Esophagus mucosa (tissue), 1 donor: ENCODE measurements around the gene WDR26. TPM values are rescaled to one million over a fixed set of nuclear protein-coding genes. Genes with fewer than 3 reads are reported as not detected.
"Not testable (repeated sequence)": the region's sequence is repeated elsewhere in the genome, so short reads cannot be mapped to it uniquely, and the experiment has no call there.

Experiments
- ATAC-seq: fragments of 200-7000 bp; cut with Tn5 transposase; one replicate; pipeline ENCODE4 v1.9.1; 2020
- total RNA-seq: library from RNA; stranded (reverse); gene quantifications from one replicate; pipeline ENCODE4 v1.2.4, GENCODE V29; 2023
- donor health status: DM: yes; HTN: yes; CAD: no.

Gene WDR26
- total RNA-seq, 1 donor from 2014 or later, result 52.9 TPM

DNA sequence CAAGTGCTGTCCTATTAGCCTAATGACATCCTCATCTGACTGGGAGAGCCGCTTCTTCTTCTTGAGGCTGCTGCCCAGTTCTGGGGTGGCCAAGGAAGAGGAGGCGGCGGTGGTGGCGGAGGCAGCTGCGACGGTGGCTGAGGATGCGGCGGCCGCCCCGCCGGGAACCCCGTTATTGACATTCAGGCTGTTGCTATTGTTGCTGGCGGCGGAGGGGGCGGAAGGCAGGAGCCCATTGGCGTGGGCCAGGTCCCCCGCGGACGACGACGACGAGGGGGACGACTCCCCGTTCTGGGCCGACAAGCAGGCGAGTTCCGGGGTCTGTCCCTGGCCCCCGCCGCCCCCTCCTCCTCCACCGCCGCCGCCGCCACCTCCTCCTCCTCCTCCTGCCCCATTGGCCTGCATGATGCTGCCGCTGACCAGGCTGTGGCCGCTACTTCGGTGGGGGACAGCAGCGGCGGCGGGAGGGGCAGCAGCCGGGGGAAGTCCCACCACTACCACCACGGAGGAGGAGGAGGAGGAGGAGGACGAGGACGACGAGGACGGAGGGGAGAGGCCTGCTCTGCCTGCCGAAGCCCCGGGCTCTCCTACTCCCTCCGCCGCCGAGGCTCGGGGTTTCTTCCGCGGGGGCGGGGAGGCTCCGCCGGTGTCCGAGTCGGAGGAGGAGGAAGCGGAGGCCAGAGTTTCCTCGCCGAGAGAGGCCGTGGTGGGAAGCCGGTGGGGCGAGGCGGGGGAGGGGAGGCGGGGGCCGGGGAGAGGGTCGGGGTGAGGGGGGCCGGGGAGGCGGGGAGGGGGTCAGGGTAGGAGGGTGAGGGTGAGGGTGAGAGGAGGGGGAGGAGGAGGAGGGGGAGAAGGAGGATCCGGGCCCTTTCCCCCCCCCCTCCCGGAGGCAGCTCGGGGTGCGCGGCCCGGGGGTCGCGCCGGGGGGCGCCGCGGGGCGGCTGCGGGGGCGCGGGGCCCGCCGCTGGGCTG, 610 bp downstream of the WDR26 start:
- peak; percentile 14 for ATAC-seq

DNA sequence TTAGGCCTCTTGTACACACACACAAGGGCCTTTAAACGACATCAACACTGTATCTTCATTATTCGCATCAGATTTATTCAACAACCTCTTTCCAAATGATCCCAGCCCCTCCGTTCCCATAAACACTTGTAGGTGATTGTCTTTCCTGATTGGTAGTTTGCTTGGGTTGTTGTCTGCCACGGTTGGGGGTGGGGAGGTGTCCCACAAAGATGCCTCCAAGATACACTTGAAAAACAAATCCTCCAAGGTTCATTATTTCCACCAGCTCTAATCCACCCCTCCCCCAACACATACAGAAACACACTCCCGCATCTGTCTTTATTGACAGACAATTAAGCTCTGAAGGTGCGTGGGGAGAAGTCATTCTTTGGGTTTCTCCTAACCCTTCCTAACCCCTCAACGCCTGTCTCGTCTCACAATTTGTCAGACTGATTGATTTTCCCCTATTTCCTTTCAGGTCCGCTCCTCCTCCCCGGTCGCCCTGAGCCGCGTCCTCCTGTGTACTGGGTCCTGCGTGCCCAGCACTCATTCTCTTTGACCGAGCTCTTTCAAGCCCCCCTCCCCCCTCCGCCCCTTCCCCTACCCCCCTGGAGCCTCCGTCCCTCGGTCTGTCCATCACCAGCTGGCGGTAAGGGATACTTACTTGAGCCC, 1.4 kb downstream of the WDR26 start:
- ATAC-seq, result no peak

DNA sequence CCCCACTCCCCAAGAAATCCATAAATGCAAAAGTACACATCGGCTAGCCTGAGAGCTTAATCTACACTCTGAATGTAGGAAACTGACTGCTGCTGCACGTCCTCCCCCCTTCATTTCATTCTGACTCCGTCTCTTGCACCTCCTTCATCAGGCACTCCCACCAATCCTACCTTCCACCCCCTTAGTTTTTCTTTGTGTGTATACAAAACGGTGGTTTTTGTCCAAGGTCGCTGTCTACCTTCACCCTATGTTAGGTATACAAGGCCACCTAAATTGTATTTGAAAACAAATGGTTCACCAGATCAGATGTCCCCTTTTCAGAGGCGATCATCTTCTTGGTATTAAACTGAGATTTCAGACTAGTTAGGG, 1.9 kb downstream of the WDR26 start:
- ATAC-seq, result no peak

DNA sequence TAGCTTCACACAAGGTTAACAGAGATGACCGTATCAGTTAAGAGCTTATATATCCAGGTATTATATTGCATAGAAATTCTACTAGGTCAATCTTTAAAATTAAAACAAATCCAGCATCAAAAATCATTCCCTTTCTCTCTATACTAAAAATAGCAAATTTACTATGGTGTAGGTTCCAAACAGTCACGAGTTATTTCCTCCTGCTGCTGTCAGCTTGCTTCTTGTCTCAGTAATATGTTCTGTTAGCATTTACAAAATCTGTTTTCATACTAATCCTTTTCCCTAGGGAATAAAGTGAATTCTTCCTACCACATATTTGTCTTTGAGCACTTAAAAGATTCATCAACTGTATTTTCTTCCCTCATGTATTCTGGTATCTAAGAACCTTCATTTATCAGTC, 2.5 kb downstream of the WDR26 start:
- ATAC-seq, result no peak

DNA sequence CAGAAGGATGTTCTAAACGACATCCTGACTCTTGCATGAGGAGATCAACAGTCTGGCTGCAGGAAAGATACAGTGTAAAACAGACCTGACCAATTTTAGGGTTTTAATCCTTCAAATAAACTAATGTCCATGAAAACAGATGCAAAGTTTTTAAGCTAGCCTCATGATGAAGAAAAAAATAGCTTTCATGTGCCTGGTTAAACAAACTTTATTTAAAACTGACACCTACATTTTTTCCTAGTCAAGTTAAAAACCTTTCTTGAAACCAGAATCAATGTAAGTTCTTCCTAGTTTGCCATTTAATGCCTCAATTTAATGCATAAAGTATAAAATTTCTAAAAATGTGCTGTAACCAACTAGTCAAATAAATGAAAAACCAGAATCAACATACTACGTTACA, 2.9 kb downstream of the WDR26 start:
- no peak for ATAC-seq

DNA sequence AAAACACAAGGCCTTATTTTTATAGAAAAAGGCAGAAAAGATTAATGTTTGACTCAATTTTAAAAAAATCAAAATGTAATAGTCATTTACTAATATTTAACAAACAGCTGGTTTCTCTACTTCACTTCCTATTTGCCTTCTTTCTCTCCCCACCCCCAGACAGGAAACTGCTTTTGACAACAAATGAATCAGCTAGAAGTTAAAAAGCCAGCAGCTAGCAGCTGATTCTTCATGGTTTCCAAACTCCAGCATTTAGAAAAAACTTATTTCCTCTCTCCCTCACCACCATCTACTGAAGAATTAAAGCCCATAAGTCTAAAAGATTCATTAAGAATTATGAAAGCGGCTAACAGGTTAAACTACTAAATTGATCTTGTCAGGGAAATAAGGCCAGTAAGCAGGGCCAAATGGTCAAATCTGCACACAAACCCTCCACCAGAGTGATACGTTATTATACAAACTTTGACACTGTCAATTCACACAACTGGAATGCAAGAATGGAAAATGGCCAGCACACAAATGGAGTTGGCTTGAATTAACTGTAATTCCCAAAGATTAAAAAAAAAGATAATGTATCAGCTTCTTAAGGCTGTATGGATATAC, 4.0 kb downstream of the WDR26 start:
- no peak for ATAC-seq

DNA sequence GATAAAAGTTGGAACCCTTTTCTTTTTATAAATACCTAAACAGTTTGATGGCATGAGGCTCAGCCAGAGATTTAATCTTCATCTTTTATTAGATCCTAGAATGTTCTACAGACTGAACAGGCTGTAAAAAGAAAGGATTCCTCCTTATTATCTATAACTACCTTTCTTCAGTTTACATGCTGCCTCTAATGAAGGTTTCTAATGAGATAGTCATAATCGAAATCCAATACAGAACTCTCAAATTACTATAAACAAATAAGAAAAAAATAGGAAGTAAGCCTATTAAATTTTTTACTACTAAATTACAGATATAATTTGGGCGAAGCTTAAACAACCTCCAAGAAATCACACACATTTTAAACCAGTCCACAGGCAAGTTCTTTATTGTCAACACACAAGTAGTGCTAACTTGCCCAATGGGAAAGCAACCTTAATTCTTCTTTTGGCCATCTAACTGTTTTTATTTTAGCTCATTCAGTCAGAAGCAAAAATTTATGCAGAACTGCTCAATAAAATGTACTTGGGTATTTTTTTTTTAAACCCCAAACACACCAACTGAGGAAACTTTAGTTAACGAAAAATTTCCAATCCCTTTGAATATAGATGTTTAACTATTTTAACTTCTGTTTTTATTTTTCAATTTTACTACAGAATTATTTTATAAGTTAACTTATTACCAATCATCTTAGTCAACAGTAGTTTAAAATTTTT, 4.8 kb downstream of the WDR26 start:
- no peak for ATAC-seq

DNA sequence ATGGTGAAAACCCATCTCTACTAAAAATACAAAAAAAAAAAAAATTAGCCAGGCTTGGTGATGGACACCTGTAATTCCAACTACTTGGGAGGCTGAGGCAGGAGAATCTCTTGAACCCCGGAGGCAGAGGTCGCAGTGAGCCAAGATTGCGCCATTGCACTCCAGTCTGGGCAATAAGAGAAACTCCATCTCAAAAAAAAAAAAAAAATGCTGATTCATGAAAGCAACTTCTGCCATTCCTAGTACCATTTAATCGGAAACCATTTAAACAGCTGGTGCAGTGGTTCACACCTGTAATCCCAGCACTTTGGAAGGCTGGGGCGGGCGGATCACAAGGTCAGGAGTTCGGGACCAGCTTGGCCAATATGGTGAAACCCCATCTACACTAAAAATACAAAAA, 5.9 kb downstream of the WDR26 start:
- ATAC-seq, result not testable (repeated sequence)

DNA sequence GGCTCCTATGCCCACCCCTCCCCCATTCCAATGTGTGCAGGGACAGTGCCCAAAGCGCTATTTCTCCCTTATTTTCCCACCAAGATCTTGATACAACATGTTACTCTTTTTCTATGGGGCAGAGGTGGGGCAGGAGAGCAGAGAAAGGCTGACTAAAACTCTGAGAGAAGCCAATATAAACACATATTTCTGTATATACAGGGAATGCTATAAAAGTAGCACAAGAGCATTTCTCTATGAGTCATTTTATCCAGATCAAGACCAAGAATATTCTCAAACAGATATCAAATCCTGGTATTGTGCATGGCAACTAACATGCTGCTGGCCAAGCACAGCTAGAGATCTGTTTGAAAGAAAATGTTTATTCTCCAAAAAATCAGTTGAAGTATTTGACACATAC, 7.3 kb downstream of the WDR26 start:
- ATAC-seq, result no peak

DNA sequence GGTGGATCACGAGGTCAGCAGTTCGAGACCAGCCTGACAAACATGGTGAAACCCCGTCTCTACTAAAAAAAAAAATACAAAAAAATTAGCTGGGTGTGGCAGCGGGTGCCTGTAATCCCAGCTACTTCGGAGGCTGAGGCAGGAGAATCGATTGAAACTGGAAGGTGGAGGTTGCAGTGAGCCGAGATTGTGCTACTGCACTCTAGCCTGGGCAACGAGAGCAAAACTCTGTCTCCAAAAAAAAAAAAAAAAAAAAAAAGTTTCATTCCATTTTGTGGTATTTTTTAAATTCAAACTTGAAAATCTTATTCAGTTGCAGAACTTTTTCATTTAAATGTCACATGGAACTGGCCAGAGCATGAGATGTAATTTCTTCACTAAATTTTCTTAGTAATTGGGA, 7.7 kb downstream of the WDR26 start:
- not testable (repeated sequence) for ATAC-seq

DNA sequence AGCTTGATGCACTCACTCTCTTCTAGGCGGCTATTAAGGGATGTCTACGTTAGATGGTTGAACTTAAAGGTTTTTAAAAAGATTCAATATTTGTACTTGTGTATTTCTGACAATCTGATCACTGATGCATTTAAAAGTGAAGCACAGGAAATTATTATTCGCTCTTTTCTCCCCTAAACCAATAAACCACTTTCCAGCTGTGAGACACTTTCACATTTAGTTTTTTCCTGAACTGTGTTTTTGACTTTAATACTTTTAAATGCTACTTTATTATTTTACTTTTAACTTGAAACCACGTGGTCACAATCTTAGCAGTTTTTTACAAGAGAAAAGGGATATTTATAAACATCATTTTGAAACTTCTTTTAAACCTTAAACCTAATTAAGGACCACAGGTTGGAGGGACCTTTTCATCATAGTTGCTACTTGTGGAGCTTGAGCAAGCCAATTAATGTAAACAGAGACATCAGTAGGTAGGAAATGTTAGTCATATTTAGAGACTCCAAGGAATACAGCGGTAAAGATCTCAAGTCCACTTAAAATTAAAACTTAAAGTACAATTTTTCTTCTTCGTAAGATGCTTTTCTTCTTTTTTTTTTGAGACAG, 9.2 kb downstream of the WDR26 start:
- no peak for ATAC-seq

DNA sequence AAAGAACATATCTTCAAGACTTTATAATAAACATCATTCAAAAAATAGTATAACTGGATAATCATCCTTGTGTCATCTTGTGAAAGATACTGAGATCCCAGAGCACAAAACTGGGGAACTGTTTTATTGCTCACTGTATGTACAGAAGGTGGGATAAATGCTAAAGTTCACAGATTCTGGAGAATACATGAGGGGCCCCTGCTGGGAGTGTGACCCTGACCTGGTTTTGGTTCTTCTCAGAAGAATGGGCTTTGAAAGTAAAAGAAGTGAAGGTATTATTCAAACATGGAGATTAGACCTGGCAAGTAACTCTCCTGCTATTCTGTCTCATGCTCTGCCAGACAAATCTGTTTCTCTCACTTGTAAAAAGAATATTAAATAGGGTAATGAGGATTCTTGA, 14.5 kb downstream of the WDR26 start:
- no peak for ATAC-seq

DNA sequence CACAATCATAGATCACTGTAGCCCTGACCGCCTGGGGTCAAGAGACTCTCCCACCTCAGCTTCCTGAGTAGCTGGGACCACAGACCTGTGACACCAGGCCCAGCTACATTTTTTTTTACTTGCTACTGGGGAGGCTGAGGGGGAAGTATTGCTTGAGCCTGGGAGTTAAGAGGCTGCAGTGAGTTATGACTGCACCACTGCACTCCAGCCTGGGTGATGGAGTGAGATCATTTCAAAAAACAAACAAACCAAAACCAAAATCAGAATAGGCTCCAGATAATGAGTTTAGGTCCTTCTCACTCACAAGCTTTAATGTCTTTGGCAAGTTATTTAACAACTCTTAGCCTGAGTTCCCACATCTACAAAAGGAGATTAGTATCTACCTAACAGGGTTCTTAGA, 22.8 kb downstream of the WDR26 start:
- no peak for ATAC-seq

DNA sequence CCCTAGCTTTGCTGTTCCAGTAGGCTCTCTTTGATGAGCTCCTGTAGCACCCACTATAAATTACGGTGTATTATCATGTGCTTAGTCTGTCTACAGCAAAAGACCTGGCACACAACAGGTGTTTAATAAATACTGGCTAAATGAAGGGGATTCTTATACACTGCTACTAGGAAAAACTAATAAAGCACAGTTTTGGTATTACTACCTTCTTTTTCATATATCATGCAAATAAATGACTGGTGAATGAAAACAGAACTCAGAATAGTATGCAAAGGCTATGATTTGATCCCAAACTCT, 26.4 kb downstream of the WDR26 start:
- no peak for ATAC-seq

DNA sequence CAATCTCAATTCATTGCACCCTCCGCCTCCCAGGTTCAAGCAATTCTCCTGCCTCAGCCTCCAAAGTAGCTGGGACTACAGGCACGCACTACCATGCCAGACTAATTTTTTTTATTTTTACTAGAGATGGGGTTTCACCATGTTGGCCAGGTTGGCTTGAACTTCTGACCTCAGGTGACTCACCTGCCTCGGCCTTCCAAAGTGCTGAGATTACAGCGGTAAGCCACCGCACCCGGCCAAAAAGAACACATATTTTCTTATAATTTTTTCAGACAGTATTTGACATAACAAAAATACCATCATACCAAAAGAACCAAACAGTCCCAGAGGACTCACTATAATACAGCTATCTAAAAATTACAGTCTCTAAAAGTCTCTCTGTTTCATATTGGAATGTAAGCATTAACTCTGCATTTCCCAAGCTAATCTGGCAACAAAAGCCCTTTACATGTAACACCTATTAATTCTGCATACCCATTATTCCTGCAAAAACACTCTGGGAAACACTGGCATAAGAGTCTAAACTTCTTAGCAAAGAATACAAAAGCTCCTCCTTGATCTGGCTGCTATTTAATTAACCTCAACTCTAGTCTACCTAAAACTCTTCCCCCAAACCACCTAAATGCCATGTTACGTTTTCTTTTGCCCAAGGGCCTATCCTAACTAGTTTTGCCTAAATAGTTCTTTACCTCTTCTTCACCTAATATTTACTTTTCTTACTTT, 26.9 kb downstream of the WDR26 start:
- ATAC-seq, result peak; percentile 32

DNA sequence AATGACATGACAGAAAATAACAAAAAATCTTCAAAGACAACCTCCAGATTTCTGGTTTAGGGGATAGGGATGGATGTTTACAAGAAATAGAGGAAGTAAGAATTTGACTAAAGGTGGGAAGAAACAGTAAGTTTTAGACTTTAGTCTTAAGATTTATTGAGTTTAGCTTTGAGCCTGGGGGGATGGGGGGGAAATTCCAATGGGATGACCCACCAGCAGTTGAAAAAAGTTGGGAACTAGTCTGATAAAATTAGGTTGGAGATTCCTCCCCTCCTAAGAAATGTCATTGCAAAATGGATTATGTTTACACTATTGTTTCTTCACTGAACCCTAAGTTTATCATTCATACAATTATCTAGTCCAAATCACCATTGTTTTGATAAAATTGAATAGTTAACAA, 28.4 kb downstream of the WDR26 start:
- ATAC-seq, result no peak

DNA sequence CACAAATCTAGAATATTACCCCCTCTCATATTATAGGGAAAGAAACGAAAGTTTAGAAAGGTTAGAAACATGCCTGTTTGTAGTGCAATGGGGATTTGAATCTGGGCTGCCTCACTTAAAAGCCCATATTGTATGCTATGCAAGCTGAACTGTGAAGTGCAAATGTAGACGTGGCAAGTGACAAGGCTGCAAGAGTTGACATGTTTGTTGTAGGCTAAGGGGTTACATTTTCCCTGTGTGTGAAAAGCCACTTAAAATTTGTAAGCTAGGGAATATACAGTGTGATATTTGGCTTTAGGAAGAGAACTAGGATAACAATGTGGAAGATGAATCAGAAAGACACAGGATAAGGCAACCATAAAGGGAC, 29.0 kb downstream of the WDR26 start:
- ATAC-seq, result no peak

DNA sequence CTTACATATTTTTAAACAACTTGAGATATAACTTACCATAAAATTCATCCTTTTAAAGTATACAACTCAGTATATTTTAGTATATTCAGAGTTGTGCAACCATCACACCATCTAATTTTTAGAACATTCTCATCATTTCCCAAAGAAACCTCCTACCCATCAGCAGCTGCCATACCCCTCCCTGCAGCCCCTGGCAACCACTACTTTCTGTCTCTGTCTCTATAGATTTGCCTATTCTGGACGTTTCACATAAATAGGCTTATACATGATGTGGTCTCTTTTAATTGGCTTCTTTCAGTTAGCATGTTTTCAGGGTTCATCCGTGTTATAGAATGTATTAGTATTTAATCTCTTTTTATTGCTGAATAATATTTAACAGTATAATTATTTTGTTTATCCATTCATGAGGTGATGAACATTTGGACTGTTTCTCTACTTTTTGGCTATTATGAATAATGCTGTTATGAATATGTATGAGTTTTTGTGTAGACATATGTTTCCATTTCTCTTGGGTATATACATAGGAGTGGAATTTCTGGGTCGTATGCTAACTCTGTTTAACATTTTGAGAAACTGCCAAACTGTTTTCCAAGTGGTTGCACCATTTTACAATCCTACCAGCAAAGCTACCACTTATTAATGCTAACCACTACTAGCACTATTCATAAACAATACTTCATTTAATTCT, 29.5 kb downstream of the WDR26 start:
- no peak for ATAC-seq

DNA sequence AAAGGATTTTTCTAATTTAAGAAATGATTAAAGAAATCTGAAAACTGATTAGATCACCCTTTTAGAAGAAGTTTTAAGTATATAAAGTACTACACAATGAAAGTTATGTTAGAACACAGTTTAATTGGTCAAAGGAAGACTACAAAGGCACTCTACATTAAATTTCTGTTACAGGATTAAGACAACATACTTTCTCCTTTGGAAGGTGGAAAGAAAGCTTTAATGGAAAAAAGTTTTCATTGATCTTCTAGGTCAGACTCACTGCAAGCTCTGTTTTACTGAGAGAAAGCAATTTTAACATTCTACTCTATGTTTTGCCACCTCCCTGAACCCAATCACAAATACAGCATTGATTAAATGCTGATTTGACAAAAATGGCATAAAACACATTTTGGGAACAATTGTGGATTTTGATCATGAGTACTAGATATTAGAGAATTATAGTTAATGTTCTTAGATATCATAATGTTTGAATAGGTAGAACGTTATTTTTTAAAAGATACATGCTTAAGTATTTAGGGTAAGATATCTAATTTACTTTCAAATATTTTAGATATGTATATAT, 32.0 kb downstream of the WDR26 start:
- no peak for ATAC-seq

DNA sequence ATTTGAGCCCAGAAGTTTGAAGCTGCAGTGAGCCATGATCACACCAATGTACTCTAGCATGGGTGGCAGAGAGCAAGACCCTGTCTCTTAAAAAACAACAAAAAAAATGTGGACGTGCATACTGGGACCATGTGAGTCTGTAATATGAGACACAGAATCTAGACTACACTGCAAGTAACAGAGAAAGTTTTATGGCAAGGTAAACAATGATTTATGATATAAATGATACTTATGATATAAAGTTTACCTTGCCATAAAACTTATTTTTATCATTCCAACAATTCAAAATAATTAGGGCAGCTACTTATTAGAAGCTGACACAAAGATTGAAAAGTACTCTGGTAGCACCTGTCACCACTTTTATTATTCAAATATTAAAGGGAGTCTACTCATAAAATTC, 34.7 kb downstream of the WDR26 start:
- no peak for ATAC-seq

DNA sequence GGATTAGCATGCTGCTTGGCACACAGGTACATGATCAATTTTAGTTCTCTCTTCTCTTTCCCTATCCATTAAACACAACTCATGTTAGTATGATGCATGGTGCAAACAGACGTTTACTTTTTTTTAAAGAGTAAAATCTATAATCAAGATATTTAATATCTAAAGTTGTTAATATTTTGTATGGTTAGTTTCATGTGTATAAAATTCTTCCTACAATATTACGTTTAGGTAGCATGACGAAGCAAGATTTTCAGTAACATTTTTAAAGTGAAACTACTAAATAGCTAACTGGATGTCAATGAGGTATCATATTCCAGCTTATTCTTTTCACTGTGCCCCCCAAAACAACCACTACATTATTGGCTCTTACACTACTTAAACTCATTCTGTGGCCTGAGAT, 41.3 kb downstream of the WDR26 start:
- ATAC-seq, result no peak
